Amniotic stem cell (primary cell): ENCODE data around the gene INSIG2.

Experiments
- DNase-seq: peaks from one replicate; lab custom pipeline; 2025; lab: John Stamatoyannopoulos, UW

The INSIG2 gene

GRCh38 chr2:118131771-118132170 is 43.5 kb downstream of the INSIG2 start:
- DNase-seq: no peak

DNA sequence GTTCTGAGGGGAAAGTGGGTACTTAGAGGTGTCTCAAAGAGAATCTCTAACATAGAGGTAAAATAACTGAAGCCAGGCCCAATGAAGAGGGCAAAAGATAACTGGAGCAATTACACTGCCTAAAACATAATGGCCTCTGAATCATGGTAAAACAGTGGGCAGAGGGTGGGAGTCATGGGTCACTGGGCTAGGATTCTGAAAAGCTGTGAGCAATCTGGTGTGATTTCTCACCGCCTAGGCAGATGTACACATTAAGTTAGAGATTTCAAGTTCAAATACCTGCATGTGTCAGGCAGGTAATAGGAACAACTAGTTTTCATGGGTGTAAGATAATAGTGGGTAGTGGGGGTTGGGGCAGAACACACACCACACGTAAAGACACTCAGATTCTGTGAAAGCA is 45.6 kb downstream of the INSIG2 start:
- no peak for DNase-seq

- no peak for DNase-seq
Observed at GRCh38 chr2:118134650-118135049, 46.4 kb downstream of the INSIG2 start.

- DNase-seq: no peak
Observed at GRCh38 chr2:118145207-118145606, 56.9 kb downstream of the INSIG2 start.

DNA sequence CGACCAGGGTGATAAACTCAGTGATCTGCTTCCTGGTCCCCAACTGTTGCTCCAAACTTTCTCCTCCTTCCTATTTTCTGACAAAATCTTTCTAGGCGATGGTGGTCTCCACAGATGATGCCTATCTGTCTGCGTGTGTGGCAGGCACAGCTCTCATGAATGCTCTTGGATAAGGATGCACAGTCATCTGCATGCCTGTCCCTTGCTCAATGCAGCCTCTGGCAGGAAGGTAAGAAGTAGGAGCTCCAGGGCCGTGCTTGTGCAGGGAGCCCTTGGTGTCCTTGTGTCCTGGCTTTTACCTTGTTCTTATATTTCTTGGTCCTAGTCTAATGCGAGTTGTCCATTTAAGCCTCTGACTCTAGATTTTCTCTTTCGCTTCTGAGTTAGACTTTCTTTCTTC is 57.5 kb downstream of the INSIG2 start:
- DNase-seq: no peak

DNA sequence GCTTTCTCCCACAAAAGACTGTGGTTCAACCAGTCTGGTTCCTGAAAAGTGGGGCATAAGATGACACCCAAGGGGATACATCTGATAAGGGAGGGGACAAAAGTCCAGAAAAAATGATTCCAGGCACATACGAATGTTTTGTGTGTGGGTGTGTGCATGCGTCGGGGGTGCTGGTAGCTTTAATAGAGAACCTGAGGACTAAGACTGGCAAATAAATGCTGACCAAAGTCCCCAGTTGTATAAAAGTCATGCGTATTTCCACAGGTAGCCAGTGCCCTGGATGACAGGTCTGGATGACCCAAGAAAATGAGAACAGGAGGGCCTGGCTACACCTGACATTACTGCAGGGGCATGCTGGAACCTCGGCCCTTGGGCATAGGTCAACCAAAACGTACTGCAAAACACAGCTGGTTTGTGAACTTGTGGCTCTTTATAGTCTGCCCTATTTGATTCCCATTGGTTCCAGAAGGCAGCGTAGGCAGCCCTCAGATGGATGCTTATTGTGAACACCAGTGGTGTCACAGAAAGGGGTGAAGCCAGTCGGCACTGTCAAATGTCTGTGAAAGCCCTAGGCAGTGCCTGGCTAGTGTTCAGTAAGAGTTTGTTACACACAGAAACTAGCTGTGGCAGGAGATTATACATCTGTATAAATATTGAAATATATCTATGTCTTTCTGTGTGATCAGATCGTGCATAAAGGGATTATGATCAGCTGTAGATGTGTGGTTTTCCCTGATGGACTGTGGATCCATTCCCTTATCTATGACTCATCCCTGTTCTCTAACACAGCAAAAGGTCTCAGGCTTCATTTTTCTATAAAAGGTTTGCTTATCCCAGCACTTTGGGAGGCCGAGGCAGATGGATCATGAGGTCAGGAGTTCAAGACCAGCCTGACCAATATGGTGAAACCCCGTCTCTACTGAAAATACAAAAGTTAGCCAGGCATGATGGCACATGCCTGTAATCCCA is 58.3 kb downstream of the INSIG2 start:
- DNase-seq: no peak

- no peak for DNase-seq
Observed at GRCh38 chr2:118148133-118148532, 59.9 kb downstream of the INSIG2 start.

- no peak for DNase-seq
Observed at GRCh38 chr2:118148809-118149208, 60.5 kb downstream of the INSIG2 start.

DNA sequence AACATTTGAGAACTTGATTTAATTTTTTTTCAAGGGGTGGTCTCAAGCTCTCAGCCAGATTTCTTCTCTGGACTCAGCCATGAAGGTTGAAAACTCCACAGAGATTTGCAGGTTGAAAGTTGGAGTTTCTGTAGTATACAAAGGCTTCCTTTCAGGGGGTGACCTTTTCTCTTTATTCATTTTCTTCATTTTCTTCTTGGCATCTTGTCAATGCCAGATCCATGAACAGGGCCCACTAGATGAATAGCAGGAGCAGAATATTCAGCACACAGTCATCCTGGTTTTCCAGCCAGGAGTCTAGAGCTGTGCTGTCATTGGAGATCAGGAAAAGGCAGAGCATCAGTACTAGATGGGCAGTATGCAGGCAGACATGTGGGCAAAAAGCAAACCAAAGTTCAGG is 62.0 kb downstream of the INSIG2 start:
- no peak for DNase-seq

GRCh38 chr2:118151831-118152230 is 63.6 kb downstream of the INSIG2 start:
- no peak for DNase-seq

DNA sequence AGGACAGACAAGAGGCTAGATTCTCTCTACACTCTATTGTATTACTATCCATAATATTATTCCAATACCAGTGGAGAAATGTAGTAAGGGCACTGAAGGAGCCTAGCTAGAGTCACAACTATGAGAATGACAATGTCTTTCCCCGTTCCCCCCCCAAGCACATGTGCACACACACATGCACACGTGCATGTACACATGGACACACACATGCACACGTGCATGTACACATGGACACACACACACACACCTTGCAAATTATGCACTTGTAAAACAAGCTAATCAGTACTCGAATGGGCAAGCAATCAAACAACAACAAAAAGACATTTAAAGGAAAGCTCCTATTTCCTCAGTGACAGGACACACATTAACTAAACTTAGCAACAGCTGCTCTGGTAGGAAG is 65.2 kb downstream of the INSIG2 start:
- no peak for DNase-seq

- no peak for DNase-seq
Observed at GRCh38 chr2:118154176-118154575, 65.9 kb downstream of the INSIG2 start.
